Adrenal gland (tissue), 12 donors: ENCODE measurements around the gene MNS1. TPM values are rescaled to one million over a fixed set of nuclear protein-coding genes. Genes with fewer than 3 reads are reported as not detected.
"Not testable (repeated sequence)": the region's sequence is repeated elsewhere in the genome, so short reads cannot be mapped to it uniquely, and the experiment has no call there.

ENCODE experiments used
- DNase-seq, 7 donors: peaks; one replicate each; pipeline ENCODE4 v3.0.0-alpha.2; 2019 to 2020
- H3K27ac ChIP-seq, 5 donors: fragments of 200-600 bp; sonication (generic) in 4 of 5; 1 replicate in 3 of 5; 2 replicates in 2 of 5; pipeline versions ENCODE4 v1.5.1 to v1.8.0; 2016 to 2020; ENCODE audit warnings: mild to moderate bottlenecking in 1 of 5
- H3K27me3 ChIP-seq: fragments of 200-600 bp; 2 replicates; pipeline ENCODE4 v1.8.0; 2021
- H3K36me3 ChIP-seq, 2 donors: fragments of 200-600 bp; replicated peaks in 1 of 2; 1 replicate in 1 of 2; 2 replicates in 1 of 2; pipeline versions ENCODE4 v1.5.1 to v1.8.0; 2018 to 2022
- H3K4me1 ChIP-seq, 2 donors: fragments of 200-600 bp; replicated peaks in 1 of 2; 1 replicate in 1 of 2; 2 replicates in 1 of 2; pipeline versions ENCODE4 v1.5.1 to v1.8.0; 2018 to 2021
- H3K4me3 ChIP-seq, 4 donors: fragments of 200-600 bp; sonication (generic) in 3 of 4; one replicate each; pipeline ENCODE4 v1.5.1; 2016 to 2018
- H3K9me3 ChIP-seq, 3 donors: fragments of 200-600 bp; sonication (generic) in 1 of 3; replicated peaks in 1 of 3; 1 replicate in 2 of 3; 2 replicates in 1 of 3; pipeline versions ENCODE4 v1.5.1 to v1.8.0; 2016 to 2021
- CTCF ChIP-seq, 6 experiments: fragments of 450-650 bp in 4 of 6; fragments of 200-600 bp in 2 of 6; sonication (generic) in 1 of 6; IDR thresholded peaks; 1 replicate in 5 of 6; 2 replicates in 1 of 6; pipeline versions ENCODE4 v1.5.1 to v1.8.0; 2016 to 2021; ENCODE audit warnings: antibody characterized with exemption in 6 of 6, mild to moderate bottlenecking in 2 of 6, moderate library complexity in 1 of 6
- POLR2A ChIP-seq, 2 donors: fragments of 450-650 bp; IDR thresholded peaks; one replicate each; pipeline ENCODE4 v1.6.1; 2017; ENCODE audit warnings: antibody characterized with exemption in 2 of 2, mild to moderate bottlenecking in 2 of 2, moderate library complexity in 1 of 2
- WGBS, 4 donors: extraction: QIAGEN DNeasy Blood & Tissue Kit in 2 of 4; methylation state at CpG; one replicate each; pipeline versions ENCODE4 v1.1.5 to v1.1.7; 2013 to 2017; 5-methylcytosine and 5-hydroxymethylcytosine counted together
- intact Hi-C, 2 donors: fragments of 100-400 bp; cut with DNase I; formaldehyde crosslinking; loops; one replicate each; pipeline versions ENCODE4 v1.14.1 to v1.15.0; 2022 to 2023
- polyA plus RNA-seq, 3 donors: library from polyadenylated mRNA; stranded (reverse); fragments of 200-250 nt in 2 of 3; fragments of 350-450 nt in 1 of 3; fragmentation: Illumina TruSeq in 1 of 3; extraction: RNeasy Lipid Tissue Mini Kit (QIAGEN cat#74804) in 1 of 3; gene quantifications; one replicate each; pipeline ENCODE4 v1.2.3, GENCODE V29; 2013 to 2014
- total RNA-seq, 9 donors: library from RNA; depleted of rRNA in 4 of 9; stranded (reverse); fragments of >200 nt in 4 of 9; fragments of 120-200 nt in 1 of 9; fragmentation: NEBNext Ultra II Directional in 1 of 9; extraction: Animal tissue kit (Norgen Biotek cat#: 25700) in 1 of 9; gene quantifications; one replicate each; pipeline versions ENCODE4 v1.1.0 to v1.2.4, GENCODE V29; 2013 to 2023
- donor health status: healthy with polysubstance abuse.
- donor health status: Bipolar disorder and iron deficiency.
- donor health status: DM: yes; HTN: yes; CAD: no.
- donor health status: DM: no; HTN: no; CAD: no.
- donor health status: DM: no; HTN: no; CAD: no.
- donor health status: DM: yes; HTN: yes; CAD: no.

Gene MNS1
- total and polyA plus RNA-seq, 12 donors, result 0.52 to 2.4 (median 1.0) TPM; not detected in 3

DNA sequence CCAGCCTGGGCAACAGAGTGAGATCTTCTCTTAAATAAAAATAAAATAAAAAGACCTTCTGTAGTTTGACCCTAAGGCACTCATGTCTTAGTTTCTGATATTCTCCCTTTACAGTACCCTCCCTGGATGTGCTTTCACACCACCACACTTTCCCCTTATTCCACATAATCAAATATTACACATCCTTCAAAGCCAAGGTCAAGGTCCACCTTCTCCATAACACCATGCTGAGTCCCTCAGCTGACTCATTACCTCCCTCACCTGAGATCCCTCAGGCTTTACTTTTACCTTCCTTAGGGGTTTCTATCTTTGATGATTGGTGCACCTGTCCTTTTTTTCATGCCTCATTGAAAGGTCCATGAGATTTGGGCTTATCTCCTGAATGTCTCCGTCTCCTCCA lies 25.5 kb upstream of the MNS1 start:
- intact Hi-C loops, result loop anchor here in 1 of 2 donors (10.0 kb wide), 2 partner anchors 394 to 664 kb away; no protein-coding TSS in a partner anchor
- TF ChIP-seq POLR2A (IDR thresholded peaks at IDR 0.05), result no peak
- no peak for TF ChIP-seq CTCF (IDR thresholded peaks at IDR 0.05)
- H3K4me3 ChIP-seq, result no peak overlapping the region
- H3K27me3 ChIP-seq, result no peaks in the 10 kb centered on the region
- WGBS, 4 donors, result 80 to 84% (median 82%) methylated on average over 1 of the region's 1 CpG
- no peaks in the 10 kb centered on the region for H3K9me3 ChIP-seq
- no peaks in the 10 kb centered on the region for H3K4me1 ChIP-seq
- H3K27ac ChIP-seq, result no peak overlapping the region
- no peaks in the 10 kb centered on the region for H3K36me3 ChIP-seq
- no peak for DNase-seq

DNA sequence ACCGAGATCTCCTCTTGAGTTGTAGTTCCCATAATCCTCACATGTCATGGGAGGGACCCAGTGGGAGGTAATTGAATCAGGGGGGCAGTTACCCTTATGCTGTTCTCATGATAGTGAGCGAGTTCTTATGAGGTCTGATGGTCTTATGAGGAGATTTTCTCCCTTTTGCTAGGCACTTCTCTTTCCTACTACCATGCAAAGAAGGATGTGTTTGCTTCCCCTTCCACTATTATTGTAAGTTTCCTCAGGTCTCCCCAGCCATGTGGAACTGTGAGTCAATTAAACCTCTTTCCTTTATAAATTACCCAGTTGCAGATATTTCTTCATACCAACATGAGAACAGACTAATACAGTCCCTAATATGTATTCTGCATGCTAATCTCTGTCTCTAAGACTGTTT lies 21.3 kb upstream of the MNS1 start:
- H3K27ac ChIP-seq, H3K36me3 ChIP-seq, H3K9me3 ChIP-seq, H3K4me1 ChIP-seq, intact Hi-C loops, DNase-seq, H3K27me3 ChIP-seq, H3K4me3 ChIP-seq: not testable (repeated sequence)
- WGBS, 4 donors, result 76 to 91% (median 85%) methylated on average over 2 of the region's 2 CpGs

DNA sequence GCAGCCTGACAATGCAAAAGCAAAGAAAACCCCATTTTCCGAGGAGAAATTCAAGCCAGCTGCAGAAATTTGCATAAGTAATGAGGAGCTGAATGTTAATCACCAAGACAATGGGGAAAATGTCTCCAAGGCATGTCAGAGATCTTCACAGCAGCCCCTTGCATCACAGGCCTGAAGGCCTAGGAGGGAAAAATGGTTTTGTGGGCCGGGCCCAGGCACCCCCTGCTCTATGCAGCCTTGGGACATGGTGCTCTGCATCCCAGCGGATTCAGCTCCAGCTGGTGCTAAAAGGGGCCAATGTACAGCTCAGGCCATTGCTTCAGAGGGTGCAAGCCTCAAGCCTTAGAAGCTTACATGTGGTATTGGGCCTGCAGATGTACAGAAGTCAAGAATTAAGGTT lies 20.5 kb upstream of the MNS1 start:
- DNase-seq, H3K36me3 ChIP-seq, intact Hi-C loops, H3K4me1 ChIP-seq, H3K27me3 ChIP-seq, H3K9me3 ChIP-seq, H3K4me3 ChIP-seq, H3K27ac ChIP-seq: not testable (repeated sequence)
- 82 to 99% (median 93%) methylated on average over 2 to 3 of the region's 3 CpGs for WGBS, 4 donors

DNA sequence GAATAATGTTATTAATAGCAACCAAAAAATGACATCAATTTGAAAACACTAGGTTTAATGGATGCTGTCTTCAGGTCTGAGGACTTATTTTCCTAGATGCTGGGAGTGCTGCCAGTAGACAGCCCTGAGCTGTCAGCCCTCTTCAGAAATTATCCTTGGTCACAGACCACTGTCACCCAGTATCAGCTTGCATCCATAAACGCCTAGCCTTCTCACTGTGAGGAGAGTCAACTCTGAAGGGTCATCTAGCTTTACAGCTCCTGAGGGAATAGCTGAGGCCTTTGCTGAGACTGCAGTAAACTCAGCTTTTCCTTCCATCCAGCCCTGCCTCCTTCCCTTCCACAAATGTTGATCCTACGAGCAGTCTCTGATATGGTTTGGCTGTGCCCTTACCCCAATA lies 19.4 kb upstream of the MNS1 start:
- no peaks in the 10 kb centered on the region for H3K27me3 ChIP-seq
- no peak for DNase-seq
- peaks cover 0 to 4% (median 0%) of the 10 kb centered on the region in 3 donors for H3K9me3 ChIP-seq
- intact Hi-C loops, result no loop called here
- H3K36me3 ChIP-seq, result no peaks in the 10 kb centered on the region
- H3K27ac ChIP-seq, result no peak overlapping the region
- WGBS, 4 donors, result 56 to 71% (median 69%) methylated on average over 2 of the region's 2 CpGs
- H3K4me1 ChIP-seq, result no peaks in the 10 kb centered on the region
- TF ChIP-seq POLR2A (IDR thresholded peaks at IDR 0.05) (no peak), CTCF (IDR thresholded peaks at IDR 0.05) (no peak)
- no peak overlapping the region for H3K4me3 ChIP-seq

DNA sequence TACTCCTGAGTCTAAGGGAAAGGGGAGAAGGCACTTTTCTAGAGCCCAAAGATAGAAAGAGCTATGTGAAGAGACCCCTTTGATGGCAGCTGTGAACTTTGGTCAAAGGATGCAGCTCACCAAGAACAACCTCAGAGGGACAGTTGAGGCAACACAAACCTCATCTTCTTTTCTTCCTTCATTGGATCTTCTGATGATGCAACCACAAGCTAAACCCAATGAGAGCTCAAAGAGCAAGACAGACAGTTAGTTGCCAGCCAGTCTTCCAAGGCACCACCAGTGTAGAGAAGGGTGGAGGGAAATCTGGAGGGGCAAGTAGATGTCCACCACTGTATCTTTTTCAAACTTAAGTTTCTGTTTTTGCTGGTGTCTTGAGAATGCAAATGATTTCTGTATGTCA lies 10.4 kb upstream of the MNS1 start:
- H3K9me3 ChIP-seq, result no peaks in the 10 kb centered on the region
- TF ChIP-seq POLR2A (IDR thresholded peaks at IDR 0.05) (no peak), CTCF (IDR thresholded peaks at IDR 0.05) (no peak)
- intact Hi-C loops, result no loop called here
- H3K27ac ChIP-seq, result no peak overlapping the region
- no peak overlapping the region for H3K4me3 ChIP-seq
- no peaks in the 10 kb centered on the region for H3K27me3 ChIP-seq
- H3K4me1 ChIP-seq, result no peaks in the 10 kb centered on the region
- no peak for DNase-seq
- no peaks in the 10 kb centered on the region for H3K36me3 ChIP-seq
